HepG2 (cell line): ENCODE results near the gene DPYD. TPM values are rescaled to one million over a fixed set of nuclear protein-coding genes. Genes with fewer than 3 reads are reported as not detected.

Experiments used
- ATAC-seq: fragments of 200-7000 bp; cut with Tn5 transposase; 3 replicates; pipeline ENCODE4 v1.9.1; 2020; ENCODE audit warnings: mild to moderate bottlenecking, moderate library complexity
- BruUV-seq: library from RNA; stranded (reverse); fragments of 400-500 nt; replicated peaks from 2 replicates; lab custom pipeline; 2021; lab: Mats Ljungman, UMichigan
- CTCF ChIA-PET: fragments of 300-600 bp; formaldehyde crosslinking; extraction: SDS; loops from one replicate; lab custom pipeline; 2021; ENCODE audit warnings: low total read pairs, inconsistent platforms, low intra/inter-chr PET ratio; lab: Yijun Ruan, JAX
- POLR2A ChIA-PET: fragments of 350-600 bp; sonication (Branson Sonifier 250); formaldehyde crosslinking; loops from one replicate; lab custom pipeline; 2020; ENCODE audit warnings: antibody characterized with exemption, inconsistent platforms; lab: Yijun Ruan, JAX
- DNase-seq: peaks from one replicate; pipeline ENCODE4 v3.0.0-alpha.2; 2015; ENCODE audit warnings: low spot score
- FAIRE-seq: peaks from 3 replicates; lab custom pipeline; 2011; peaks lifted over from hg19 to GRCh38; lab: Jason Lieb, UNC
- H2AFZ ChIP-seq: one replicate; pipeline ENCODE4 v1.6.1; 2011; ENCODE audit warnings: low read length, inconsistent platforms
- H3K27ac ChIP-seq: fragments of 300-600 bp; 3 replicates; pipeline ENCODE4 v1.8.0; 2011; ENCODE audit warnings: mixed run types, mild to moderate bottlenecking, mixed read lengths, low read length, inconsistent platforms; ENCODE audit not compliant: insufficient read depth; ENCODE audit errors: extremely low read length
- H3K27me3 ChIP-seq, 2 experiments: fragments of 200-600 bp in 1 of 2; 2 replicates in 1 of 2; 3 replicates in 1 of 2; pipeline versions ENCODE4 v1.6.0 to v1.8.0; 2011; ENCODE audit warnings: low read length in 2 of 2, mild to moderate bottlenecking in 2 of 2, moderate library complexity in 2 of 2, inconsistent platforms in 1 of 2; ENCODE audit not compliant: insufficient read depth in 2 of 2, control insufficient read depth in 1 of 2
- H3K36me3 ChIP-seq, 2 experiments: fragments of 200-600 bp in 1 of 2; replicated peaks in 1 of 2; 2 replicates in 1 of 2; 3 replicates in 1 of 2; pipeline versions ENCODE4 v1.5.1 to v1.8.0; 2011; ENCODE audit warnings: low read length in 2 of 2, inconsistent platforms in 1 of 2; ENCODE audit not compliant: insufficient read depth in 2 of 2, control insufficient read depth in 1 of 2
- H3K4me1 ChIP-seq: 2 replicates; pipeline ENCODE4 v1.5.1; 2012; ENCODE audit warnings: low read length, inconsistent platforms; ENCODE audit not compliant: insufficient read depth
- H3K4me2 ChIP-seq: 2 replicates; pipeline ENCODE4 v1.6.0; 2011; ENCODE audit warnings: low read depth, low read length, inconsistent platforms
- H3K4me3 ChIP-seq, 3 experiments: fragments of 200-600 bp in 1 of 3; sonication (generic), shearing (Covaris generic) in 1 of 3; replicated peaks in 1 of 3; 2 replicates each; pipeline ENCODE4 v1.5.1; 2011 to 2016; ENCODE audit warnings: low read length in 3 of 3, inconsistent platforms in 2 of 3, low read depth in 2 of 3, mild to moderate bottlenecking in 2 of 3, control low read depth in 1 of 3, mixed read lengths in 1 of 3; ENCODE audit not compliant: insufficient read depth in 1 of 3
- H3K79me2 ChIP-seq: one replicate; pipeline ENCODE4 v1.6.1; 2011; ENCODE audit warnings: low read length, inconsistent platforms; ENCODE audit not compliant: insufficient read depth
- H3K9ac ChIP-seq: 2 replicates; pipeline ENCODE4 v1.6.0; 2011; ENCODE audit warnings: mild to moderate bottlenecking, low read depth, low read length, inconsistent platforms; ENCODE audit not compliant: insufficient read depth
- H3K9me3 ChIP-seq: 2 replicates; pipeline ENCODE4 v1.5.1; 2012; ENCODE audit warnings: mild to moderate bottlenecking, low read length
- H4K20me1 ChIP-seq: 2 replicates; pipeline ENCODE4 v1.6.0; 2011; ENCODE audit warnings: inconsistent platforms, mild to moderate bottlenecking, low read length, moderate library complexity; ENCODE audit not compliant: insufficient read depth
- AGO2 ChIP-seq: fragments of 200-400 bp; formaldehyde crosslinking; optimal IDR thresholded peaks from 2 replicates; pipeline ENCODE3; 2017; ENCODE audit warnings: mild to moderate bottlenecking, low read depth, low read length, moderate library complexity
- FOXM1 ChIP-seq: sonication (generic); formaldehyde crosslinking; IDR thresholded peaks from 2 replicates; pipeline ENCODE4 v1.5.0; 2020; ENCODE audit warnings: missing genetic modification reagents
- HHEX ChIP-seq: IDR thresholded peaks from 2 replicates; pipeline ENCODE4 v1.6.1; 2016; ENCODE audit warnings: control low read depth
- HOXA3 ChIP-seq: sonication (generic); formaldehyde crosslinking; IDR thresholded peaks from 2 replicates; pipeline ENCODE4 v1.5.0; 2020; ENCODE audit warnings: missing genetic modification reagents
- KLF6 ChIP-seq: IDR thresholded peaks from 2 replicates; pipeline ENCODE4 v1.8.0; 2016; ENCODE audit warnings: missing biosample characterization, missing genetic modification reagents
- MBNL3 ChIP-seq: fragments of 250-450 bp; sonication (Bioruptor Pico); conservative IDR thresholded peaks from 2 replicates; pipeline ENCODE4 v1.8.0; 2022; ENCODE audit warnings: mild to moderate bottlenecking, inconsistent platforms
- MED13 ChIP-seq: sonication (generic); formaldehyde crosslinking; IDR thresholded peaks from 2 replicates; pipeline ENCODE4 v1.5.0; 2020; ENCODE audit warnings: missing genetic modification reagents
- PITX1 ChIP-seq: sonication (generic); formaldehyde crosslinking; IDR thresholded peaks from 2 replicates; pipeline ENCODE4 v1.5.1; 2020; ENCODE audit warnings: mild to moderate bottlenecking, missing genetic modification reagents
- SALL1 ChIP-seq: sonication (generic); formaldehyde crosslinking; IDR thresholded peaks from 2 replicates; pipeline ENCODE4 v1.8.0; 2022; ENCODE audit warnings: mild to moderate bottlenecking, missing genetic modification reagents
- U2AF2 ChIP-seq: fragments of 200-400 bp; formaldehyde crosslinking; IDR thresholded peaks from 2 replicates; pipeline ENCODE4 v1.6.1; 2017; ENCODE audit warnings: low read depth, mild to moderate bottlenecking, low read length
- ZMYM4 ChIP-seq: sonication (generic); formaldehyde crosslinking; IDR thresholded peaks from 2 replicates; pipeline ENCODE4 v1.8.1; 2023; ENCODE audit warnings: mild to moderate bottlenecking, missing genetic modification reagents
- ZNF614 ChIP-seq: IDR thresholded peaks from 2 replicates; pipeline ENCODE4 v1.6.1; 2018; ENCODE audit warnings: missing biosample characterization, missing genetic modification reagents, inconsistent platforms, borderline replicate concordance
- ZNF619 ChIP-seq: sonication (generic); formaldehyde crosslinking; IDR thresholded peaks from 2 replicates; pipeline ENCODE4 v1.4.0; 2020; ENCODE audit warnings: mild to moderate bottlenecking, missing genetic modification reagents
- WGBS: methylation state at CpG from one replicate; pipeline ENCODE4 v1.1.6; 2017; ENCODE audit warnings: low lambda C conversion rate; 5-methylcytosine and 5-hydroxymethylcytosine counted together
- in situ Hi-C: cut with HindIII; loops from 2 replicates; pipeline ENCODE4 v1.10.0; 2017; ENCODE audit warnings: low pct_unique_long_range_greater_than_20kb; ENCODE audit not compliant: extremely low pct_ligation_motif_present
- intact Hi-C: fragments of 100-400 bp; cut with micrococcal nuclease; formaldehyde crosslinking; loops from one replicate; pipeline ENCODE4 v1.10.0; 2022; ENCODE audit not compliant: unreplicated experiment
- polyA plus RNA-seq, 8 experiments: library from polyadenylated mRNA; depleted of rRNA in 3 of 8; stranded (reverse) in 7 of 8; unstranded in 1 of 8; fragments of >200 nt; fragmentation: Illumina TruSeq in 4 of 8; extraction: Trizol in 4 of 8; gene quantifications; 2 replicates each; pipeline versions ENCODE4 v1.2.1 to v1.2.3, GENCODE V29; 2011 to 2016; ENCODE audit warnings: low read depth in 4 of 8, missing spikeins in 1 of 8, mixed read lengths in 1 of 8; ENCODE audit not compliant: insufficient read depth in 1 of 8
- total RNA-seq, 5 experiments: library from RNA; depleted of rRNA; stranded (reverse); fragments of >200 nt; fragmentation: Illumina TruSeq; extraction: Trizol; gene quantifications; 2 replicates each; pipeline ENCODE4 v1.2.3, GENCODE V29; 2016; ENCODE audit warnings: low read depth in 1 of 5
- TF ChIP-seq, protein P1 (sequence below): IDR thresholded peaks from 2 replicates; pipeline ENCODE4 v1.6.1; 2012; ENCODE audit warnings: low read depth, low read length, improper control_type of control experiment
- TF ChIP-seq, protein P2 (sequence below): sonication (generic); formaldehyde crosslinking; IDR thresholded peaks from 2 replicates; pipeline ENCODE4 v1.8.0; 2022; ENCODE audit warnings: low read depth, missing genetic modification reagents

Gene DPYD
- total and polyA plus RNA-seq, 2 of the 13 experiments (the other 11 are each of a cell fraction or from before 2014, with no cell fraction given), result 1.3 to 3.4 TPM

DNA sequence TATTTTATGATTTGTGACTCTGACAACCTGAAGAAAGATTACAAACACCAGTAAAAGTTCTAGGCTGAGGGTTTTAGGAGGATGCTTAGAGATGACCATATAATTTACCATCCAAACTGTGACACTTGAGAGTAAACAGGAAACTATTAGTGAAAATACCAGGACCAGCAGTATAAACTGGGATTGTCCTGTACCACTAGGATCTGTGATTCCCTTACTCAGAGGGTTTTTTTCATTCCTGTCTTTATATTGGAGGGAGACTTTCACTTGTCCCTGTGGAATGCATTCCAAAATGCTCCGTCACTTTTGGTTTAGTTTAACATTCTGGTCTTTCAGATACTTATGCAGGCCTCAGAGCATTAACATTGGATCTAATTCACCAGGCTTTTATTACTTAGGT is 716.4 kb downstream of the DPYD start:
- Histone ChIP-seq H3K4me1 (no peaks in the 10 kb centered on the region), H3K4me2 (no peak overlapping the region), H2AFZ (no peak overlapping the region), H3K9ac (no peak overlapping the region)
- in situ Hi-C loops, result no loop called here
- 58% methylated on average over 1 of the region's 1 CpG for WGBS
- ATAC-seq (no peak), DNase-seq (no peak), FAIRE-seq (no peak)
- CTCF ChIA-PET, result no interaction called here
- TF ChIP-seq SALL1 (CRISPR knock-in tag) (no peak), ZNF619 (CRISPR knock-in tag) (no peak), ZMYM4 (no peak), KLF6 (CRISPR knock-in tag) (no peak), MBNL3 (CRISPR knock-in tag) (no peak), U2AF2 (no peak), FOXM1 (no peak), HOXA3 (no peak), ZNF614 (CRISPR knock-in tag) (no peak)
- TF ChIP-seq, all 625 proteins: peak for 0
- Histone ChIP-seq H3K9me3 (no peaks in the 10 kb centered on the region), H3K27ac (no peak overlapping the region), H3K79me2 (no peaks in the 10 kb centered on the region), H3K4me3 (no peak overlapping the region), H3K36me3 (no peaks in the 10 kb centered on the region), H3K27me3 (no peaks in the 10 kb centered on the region; a peak in 1 of 5 replicates), H4K20me1 (no peaks in the 10 kb centered on the region)
- POLR2A ChIA-PET, result no interaction called here
- intact Hi-C loops, result no loop called here
- no TSS peak for BruUV-seq

DNA sequence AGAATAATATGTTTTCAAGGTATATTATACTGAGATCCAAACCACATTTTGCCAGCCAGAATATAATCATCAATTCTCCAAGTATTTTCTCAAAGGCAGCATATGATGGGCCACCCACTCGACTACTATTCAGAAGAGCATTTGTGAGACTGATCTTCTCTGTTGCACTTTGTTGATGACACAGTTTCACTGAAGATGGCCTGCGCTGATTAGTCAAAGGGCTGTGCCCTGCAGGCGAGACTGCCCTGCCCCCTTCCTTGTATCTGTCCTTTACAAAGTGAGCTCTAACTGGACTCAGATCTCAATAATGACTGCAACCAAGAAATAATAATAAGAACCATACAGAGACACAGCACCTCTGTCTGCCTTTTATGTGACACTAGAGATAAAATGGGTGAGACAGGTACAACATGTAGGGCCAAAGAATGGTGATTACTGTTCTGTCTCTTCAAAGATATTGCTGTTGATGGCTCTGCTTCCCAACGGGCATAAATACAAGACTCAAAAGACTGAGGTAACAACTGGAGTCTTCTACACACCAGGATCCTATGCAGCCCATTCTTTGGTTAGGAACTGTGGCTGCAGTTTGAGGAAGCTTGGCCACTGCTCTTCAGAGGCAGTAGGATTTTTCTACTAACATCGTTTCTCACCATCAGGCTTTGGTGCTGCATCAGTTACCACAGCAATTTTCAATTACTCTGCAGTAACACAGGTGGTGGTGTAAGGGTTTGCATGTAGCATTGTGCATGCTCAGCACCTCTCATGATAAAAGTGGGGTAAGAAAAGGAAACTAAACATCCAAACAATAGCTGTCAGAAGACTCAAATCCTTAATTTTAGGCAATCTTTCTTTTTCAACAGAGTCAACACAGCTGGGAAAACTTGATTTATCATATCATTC is 718.1 kb downstream of the DPYD start:
- no peaks in the 10 kb centered on the region for H4K20me1 ChIP-seq
- no peak overlapping the region for H2AFZ ChIP-seq
- in situ Hi-C loops (no loop called here), intact Hi-C loops (no loop called here)
- 44% methylated on average over 5 of the region's 5 CpGs for WGBS
- DNase-seq (no peak), FAIRE-seq (no peak), ATAC-seq (no peak)
- H3K79me2 ChIP-seq, result no peaks in the 10 kb centered on the region
- POLR2A ChIA-PET, result no interaction called here
- H3K27ac ChIP-seq, result no peak overlapping the region
- H3K36me3 ChIP-seq, result no peaks in the 10 kb centered on the region
- H3K4me1 ChIP-seq, result no peaks in the 10 kb centered on the region
- CTCF ChIA-PET, result no interaction called here
- no peak overlapping the region for H3K9ac ChIP-seq
- no peaks in the 10 kb centered on the region for H3K9me3 ChIP-seq
- no TSS peak for BruUV-seq
- no peaks in the 10 kb centered on the region; a peak in 1 of 5 replicates for H3K27me3 ChIP-seq
- no peak overlapping the region for H3K4me3 ChIP-seq
- no peak overlapping the region for H3K4me2 ChIP-seq
- TF ChIP-seq AGO2 (no peak), MED13 (CRISPR knock-in tag) (no peak), HHEX (no peak), PITX1 (CRISPR knock-in tag) (no peak)
- TF ChIP-seq, protein P1, sequence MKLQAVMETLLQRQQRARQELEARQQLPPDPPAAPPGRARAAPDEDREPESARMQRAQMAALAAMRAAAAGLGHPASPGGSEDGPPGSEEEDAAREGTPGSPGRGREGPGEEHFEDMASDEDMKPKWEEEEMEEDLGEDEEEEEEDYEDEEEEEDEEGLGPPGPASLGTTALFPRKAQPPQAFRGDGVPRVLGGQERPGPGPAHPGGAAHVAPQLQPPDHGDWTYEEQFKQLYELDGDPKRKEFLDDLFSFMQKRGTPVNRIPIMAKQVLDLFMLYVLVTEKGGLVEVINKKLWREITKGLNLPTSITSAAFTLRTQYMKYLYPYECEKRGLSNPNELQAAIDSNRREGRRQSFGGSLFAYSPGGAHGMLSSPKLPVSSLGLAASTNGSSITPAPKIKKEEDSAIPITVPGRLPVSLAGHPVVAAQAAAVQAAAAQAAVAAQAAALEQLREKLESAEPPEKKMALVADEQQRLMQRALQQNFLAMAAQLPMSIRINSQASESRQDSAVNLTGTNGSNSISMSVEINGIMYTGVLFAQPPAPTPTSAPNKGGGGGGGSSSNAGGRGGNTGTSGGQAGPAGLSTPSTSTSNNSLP, result no peak
- TF ChIP-seq, protein P2, sequence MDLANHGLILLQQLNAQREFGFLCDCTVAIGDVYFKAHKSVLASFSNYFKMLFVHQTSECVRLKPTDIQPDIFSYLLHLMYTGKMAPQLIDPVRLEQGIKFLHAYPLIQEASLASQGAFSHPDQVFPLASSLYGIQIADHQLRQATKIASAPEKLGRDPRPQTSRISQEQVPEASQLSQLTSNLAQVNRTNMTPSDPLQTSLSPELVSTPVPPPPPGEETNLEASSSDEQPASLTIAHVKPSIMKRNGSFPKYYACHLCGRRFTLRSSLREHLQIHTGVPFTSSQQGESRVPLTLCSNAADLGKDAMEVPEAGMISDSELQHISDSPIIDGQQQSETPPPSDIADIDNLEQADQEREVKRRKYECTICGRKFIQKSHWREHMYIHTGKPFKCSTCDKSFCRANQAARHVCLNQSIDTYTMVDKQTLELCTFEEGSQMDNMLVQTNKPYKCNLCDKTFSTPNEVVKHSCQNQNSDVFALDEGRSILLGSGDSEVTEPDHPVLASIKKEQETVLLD (CRISPR knock-in tag), result no peak
